ENCODE results near the gene ZNF574.

DNA sequence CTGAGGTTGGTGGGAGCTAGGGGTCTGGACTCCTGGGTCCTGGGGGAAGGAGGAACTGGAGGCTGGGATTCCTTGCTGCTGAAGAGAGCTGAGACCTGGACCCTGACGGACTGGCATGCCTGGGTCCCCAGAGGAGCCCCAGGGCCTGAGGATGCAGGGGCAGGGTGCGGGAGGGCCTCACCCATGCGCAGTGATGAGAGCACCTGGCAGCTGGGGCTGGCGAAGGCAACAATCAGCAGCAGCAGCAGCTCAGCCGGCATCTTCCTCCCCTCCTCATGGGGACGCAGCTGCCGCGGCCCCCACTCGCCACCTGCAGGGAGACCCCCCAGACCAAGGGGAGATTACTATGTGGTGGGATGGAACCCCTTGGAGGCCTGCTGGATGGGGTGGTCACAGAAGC is 10.5 kb upstream of the ZNF574 start:
- TF ChIP-seq, protein P1, sequence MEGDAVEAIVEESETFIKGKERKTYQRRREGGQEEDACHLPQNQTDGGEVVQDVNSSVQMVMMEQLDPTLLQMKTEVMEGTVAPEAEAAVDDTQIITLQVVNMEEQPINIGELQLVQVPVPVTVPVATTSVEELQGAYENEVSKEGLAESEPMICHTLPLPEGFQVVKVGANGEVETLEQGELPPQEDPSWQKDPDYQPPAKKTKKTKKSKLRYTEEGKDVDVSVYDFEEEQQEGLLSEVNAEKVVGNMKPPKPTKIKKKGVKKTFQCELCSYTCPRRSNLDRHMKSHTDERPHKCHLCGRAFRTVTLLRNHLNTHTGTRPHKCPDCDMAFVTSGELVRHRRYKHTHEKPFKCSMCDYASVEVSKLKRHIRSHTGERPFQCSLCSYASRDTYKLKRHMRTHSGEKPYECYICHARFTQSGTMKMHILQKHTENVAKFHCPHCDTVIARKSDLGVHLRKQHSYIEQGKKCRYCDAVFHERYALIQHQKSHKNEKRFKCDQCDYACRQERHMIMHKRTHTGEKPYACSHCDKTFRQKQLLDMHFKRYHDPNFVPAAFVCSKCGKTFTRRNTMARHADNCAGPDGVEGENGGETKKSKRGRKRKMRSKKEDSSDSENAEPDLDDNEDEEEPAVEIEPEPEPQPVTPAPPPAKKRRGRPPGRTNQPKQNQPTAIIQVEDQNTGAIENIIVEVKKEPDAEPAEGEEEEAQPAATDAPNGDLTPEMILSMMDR (IDR thresholded peaks at IDR 0.05; ENCODE audit: insufficient read depth, low read length): no peak
- TF ChIP-seq POLR2AphosphoS5 (IDR thresholded peaks at IDR 0.05; ENCODE audit: low read depth) (no peak), REST (IDR thresholded peaks at IDR 0.05; ENCODE audit: insufficient replicate concordance, low read depth) (no peak)

Measured in HL-60 (cell line).